ENCODE data around the gene SOWAHA. TPM values are rescaled to one million over a fixed set of nuclear protein-coding genes. Genes with fewer than 3 reads are reported as not detected.

Gene SOWAHA
- total RNA-seq, 1 experiment from 2014 or later = 0.20 TPM

GRCh38 chr5:132766806-132767055 lies 46.4 kb upstream of the SOWAHA start:
- DNase-seq = no peak
- H3K9me3 Mint-ChIP-seq = no peaks in the 10 kb centered on the region
- WGBS (ENCODE audit: extremely low coverage, insufficient read length, low lambda C conversion rate) = no CpG with 5 or more reads among the region's 1 CpG
- Histone ChIP-seq H2BK20ac (ENCODE audit: low read depth, low read length, poor library complexity, severe bottlenecking) (no peak overlapping the region), H3K18ac (ENCODE audit: insufficient read length, low read depth, low read length) (no peak overlapping the region), H3K27me3 (ENCODE audit: insufficient read depth, low read length) (no peaks in the 10 kb centered on the region), H4K5ac (ENCODE audit: insufficient read length, low read depth, low read length) (no peak overlapping the region), H3K56ac (ENCODE audit: insufficient read length, low read depth, low read length) (no peak overlapping the region), H3K14ac (ENCODE audit: insufficient read depth, low read length) (0 out of 2 replicates have a peak overlapping the region, but pooled peaks have one; percentile 8), H4K8ac (replicated peaks; ENCODE audit: insufficient read length, low read depth, low read length) (no peak overlapping the region), H4K91ac (ENCODE audit: insufficient read length, low read depth, low read length) (no peak overlapping the region), H2AFZ (ENCODE audit: low read length) (no peak overlapping the region), H3K9ac (ENCODE audit: extremely low read depth, insufficient read length, low read length) (no peak overlapping the region), H2BK120ac (ENCODE audit: low read depth, low read length, poor library complexity, severe bottlenecking) (no peak overlapping the region), H3T11ph (ENCODE audit: low read length) (no peak overlapping the region), H3K79me2 (ENCODE audit: insufficient read depth, low read length) (no peaks in the 10 kb centered on the region), H2BK12ac (ENCODE audit: insufficient read length, low read depth, low read length) (no peak overlapping the region), H2BK15ac (ENCODE audit: low read depth, low read length) (no peak overlapping the region), H2AK5ac (ENCODE audit: insufficient read length, low read length) (no peak overlapping the region), H3K4me1 (ENCODE audit: insufficient read depth, low read length) (peaks cover 2% of the 10 kb centered on the region; the same call in 1 of the 2 replicates), H3K23ac (ENCODE audit: insufficient read length, low read depth, low read length) (no peak overlapping the region), H3K4me2 (ENCODE audit: insufficient read depth, insufficient read length, low read length) (no peak overlapping the region), H3K27ac (ENCODE audit: insufficient read length, low read depth, low read length) (no peak overlapping the region), H3K23me2 (ENCODE audit: insufficient read length, low read depth, low read length, poor library complexity, severe bottlenecking) (no peaks in the 10 kb centered on the region), H4K20me1 (ENCODE audit: control insufficient read depth, insufficient read depth, insufficient read length) (peaks cover 2% of the 10 kb centered on the region), H2BK5ac (ENCODE audit: insufficient read length, low read length) (no peak overlapping the region), H3K9me3 (ENCODE audit: control insufficient read depth, low read depth, low read length) (no peaks in the 10 kb centered on the region), H3K79me1 (ENCODE audit: insufficient read depth, low read depth, low read length, poor library complexity, severe bottlenecking) (no peaks in the 10 kb centered on the region), H3K4ac (ENCODE audit: low read depth, low read length) (no peak overlapping the region)
- H3K4me1 Mint-ChIP-seq = peaks cover 12 to 14% of the 10 kb centered on the region in 2 experiments
- peaks cover 3 to 17% (median 15%) of the 10 kb centered on the region in 3 experiments; a peak in 6 of 7 replicates for H3K36me3 Mint-ChIP-seq (ENCODE audit: insufficient read depth in 1 of 3, low read depth in 3 of 3)
- H3K27me3 Mint-ChIP-seq (ENCODE audit: low read depth) = peaks cover 3% of the 10 kb centered on the region; the same call in 1 of the 2 replicates
- H3K4me3 Mint-ChIP-seq = no peak overlapping the region
- no peak overlapping the region for H3K27ac Mint-ChIP-seq
- no peak for TF ChIP-seq CTCF (conservative IDR thresholded peaks at IDR 0.05)
